ENCODE measurements around the gene STXBP6.
"Not testable (repeated sequence)": the region's sequence is repeated elsewhere in the genome, so short reads cannot be mapped to it uniquely, and the experiment has no call there.

Gene STXBP6

DNA sequence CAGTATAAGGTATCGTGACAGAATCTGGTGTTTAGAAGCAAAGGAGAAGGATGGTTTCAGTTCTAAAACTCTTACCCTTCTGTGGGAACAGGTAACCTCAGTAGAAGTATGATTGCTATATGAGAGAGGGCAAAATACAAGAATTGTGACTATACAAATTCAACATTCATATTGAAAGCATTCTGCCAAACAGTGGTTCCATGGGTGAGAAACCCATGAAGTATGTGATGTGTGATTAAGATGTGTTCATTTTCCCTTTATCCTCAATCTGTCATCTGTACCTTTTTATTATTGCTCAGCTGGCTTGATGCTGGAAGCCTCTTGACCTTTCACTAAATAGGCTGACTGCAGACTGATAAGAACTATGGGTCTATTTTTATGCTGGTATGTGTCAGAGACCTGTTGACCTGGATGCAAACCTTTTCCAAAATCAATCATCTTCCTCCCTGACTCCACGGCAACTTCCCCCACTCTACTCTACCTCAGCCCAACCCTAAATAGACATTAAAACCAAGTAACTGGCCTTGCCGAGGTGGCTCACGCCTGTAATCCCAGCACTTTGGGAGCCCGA, 109.6 kb downstream of the STXBP6 start:
- Histone ChIP-seq H3K27ac (no peak overlapping the region), H3K9ac (no peak overlapping the region), H3K4me3 (no peak overlapping the region), H4K20me1 (no peaks in the 10 kb centered on the region), H3K4me1 (no peaks in the 10 kb centered on the region), H3K27me3 (no peaks in the 10 kb centered on the region), H3K9me3 (replicated peaks in 1 of 11) (no peaks in the 10 kb centered on the region), H3K36me3 (no peaks in the 10 kb centered on the region), H3K4me2 (no peak overlapping the region)
- TF ChIP-seq Cebpa-rat (IDR thresholded peaks at IDR 0.05) = no peak

DNA sequence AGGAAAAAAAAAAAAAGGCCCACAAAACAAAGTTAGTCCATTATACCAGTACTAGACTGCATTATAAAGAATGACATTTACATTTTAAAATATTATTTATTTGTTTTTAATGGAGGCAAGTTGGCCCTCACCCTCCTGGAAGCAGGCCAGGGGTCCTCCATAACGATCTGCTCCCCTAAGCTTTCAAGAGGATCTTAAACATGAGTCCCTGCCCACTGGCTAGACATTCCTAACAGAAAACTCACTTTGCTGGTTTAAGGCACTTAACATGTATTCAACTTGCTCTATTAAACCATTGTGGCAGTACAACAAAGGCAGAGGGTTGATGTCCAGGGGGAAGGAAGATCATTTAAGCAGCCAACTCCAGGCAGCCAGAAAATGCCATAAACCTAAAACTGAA, 111.4 kb downstream of the STXBP6 start:
- no peak overlapping the region for H3K9ac ChIP-seq
- H3K9me3 ChIP-seq (replicated peaks in 1 of 11) = no peaks in the 10 kb centered on the region
- no peaks in the 10 kb centered on the region for H4K20me1 ChIP-seq
- H3K27ac ChIP-seq = no peak overlapping the region
- H3K27me3 ChIP-seq = no peaks in the 10 kb centered on the region
- no peaks in the 10 kb centered on the region for H3K36me3 ChIP-seq
- H3K4me1 ChIP-seq = no peaks in the 10 kb centered on the region
- TF ChIP-seq Cebpa-rat (IDR thresholded peaks at IDR 0.05) = no peak
- H3K4me2 ChIP-seq = no peak overlapping the region
- no peak overlapping the region for H3K4me3 ChIP-seq

DNA sequence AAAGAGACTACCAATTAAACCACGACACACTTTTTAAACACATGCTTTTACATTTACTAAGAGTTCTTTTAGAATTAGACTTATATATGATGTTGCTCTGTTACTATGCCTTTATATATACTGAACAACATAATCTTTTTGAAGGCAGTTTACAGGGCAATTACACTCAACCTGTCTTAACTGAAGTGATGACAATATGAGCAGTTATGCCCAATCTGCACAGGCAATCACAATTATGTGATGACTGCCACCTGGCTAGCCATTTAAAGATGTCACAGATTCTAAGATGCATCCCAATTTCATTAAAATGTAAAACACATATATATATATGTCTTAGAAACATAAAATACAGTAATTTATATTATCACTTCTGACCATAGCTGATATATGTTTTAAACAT, 112.6 kb downstream of the STXBP6 start:
- Histone ChIP-seq H3K27ac (no peak overlapping the region), H3K27me3 (no peaks in the 10 kb centered on the region), H3K9ac (no peak overlapping the region), H3K4me2 (no peak overlapping the region), H4K20me1 (no peaks in the 10 kb centered on the region), H3K4me1 (no peaks in the 10 kb centered on the region), H3K4me3 (no peak overlapping the region), H3K9me3 (replicated peaks in 1 of 11) (no peaks in the 10 kb centered on the region), H3K36me3 (no peaks in the 10 kb centered on the region)
- no peak for TF ChIP-seq Cebpa-rat (IDR thresholded peaks at IDR 0.05)

DNA sequence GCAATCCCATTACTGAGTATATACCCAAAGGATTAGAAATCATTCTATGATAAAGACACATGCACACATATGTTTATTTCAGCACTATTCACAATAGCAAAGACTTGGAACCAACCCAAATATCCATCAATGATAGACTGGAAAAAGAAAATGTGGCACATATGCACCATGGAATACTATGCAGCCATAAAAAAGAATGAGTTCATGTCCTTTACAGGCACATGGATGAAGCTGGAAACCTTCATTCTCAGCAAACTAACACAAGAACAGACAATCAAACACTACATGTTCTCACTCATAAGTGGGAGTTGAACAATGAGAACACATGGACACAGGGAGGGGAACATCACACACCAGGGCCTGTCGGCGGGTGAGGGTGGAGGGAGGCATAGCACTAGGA, 113.2 kb downstream of the STXBP6 start:
- H3K9ac ChIP-seq; H4K20me1 ChIP-seq; H3K27me3 ChIP-seq; H3K27ac ChIP-seq; H3K4me1 ChIP-seq; H3K9me3 ChIP-seq (replicated peaks in 1 of 11); H3K36me3 ChIP-seq; H3K4me3 ChIP-seq; H3K4me2 ChIP-seq: not testable (repeated sequence)

DNA sequence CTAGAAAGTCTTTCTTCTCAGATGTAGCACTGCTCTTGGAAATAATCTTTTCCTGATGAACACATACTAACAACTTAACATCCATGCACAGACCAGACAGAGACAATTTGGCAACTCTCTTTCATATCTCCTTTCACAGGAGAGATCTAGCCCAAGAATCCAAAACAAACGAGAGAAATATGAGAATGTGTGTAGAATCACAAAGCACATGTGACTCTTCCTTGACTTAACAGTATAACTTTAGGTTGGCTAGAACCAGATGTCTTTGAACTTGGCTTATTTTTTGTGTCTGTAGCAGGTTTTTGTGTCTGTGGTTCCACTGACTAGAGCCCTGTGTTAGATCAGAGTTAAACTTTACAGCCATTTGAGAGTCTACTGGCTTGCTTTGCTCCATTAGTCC, 114.2 kb downstream of the STXBP6 start:
- Histone ChIP-seq H3K9me3 (replicated peaks in 1 of 11) (no peaks in the 10 kb centered on the region), H3K27ac (no peak overlapping the region), H3K27me3 (no peaks in the 10 kb centered on the region), H3K4me1 (no peaks in the 10 kb centered on the region), H3K9ac (no peak overlapping the region), H3K4me2 (no peak overlapping the region), H3K4me3 (no peak overlapping the region), H4K20me1 (no peaks in the 10 kb centered on the region), H3K36me3 (no peaks in the 10 kb centered on the region)
- TF ChIP-seq Cebpa-rat (IDR thresholded peaks at IDR 0.05) = no peak

DNA sequence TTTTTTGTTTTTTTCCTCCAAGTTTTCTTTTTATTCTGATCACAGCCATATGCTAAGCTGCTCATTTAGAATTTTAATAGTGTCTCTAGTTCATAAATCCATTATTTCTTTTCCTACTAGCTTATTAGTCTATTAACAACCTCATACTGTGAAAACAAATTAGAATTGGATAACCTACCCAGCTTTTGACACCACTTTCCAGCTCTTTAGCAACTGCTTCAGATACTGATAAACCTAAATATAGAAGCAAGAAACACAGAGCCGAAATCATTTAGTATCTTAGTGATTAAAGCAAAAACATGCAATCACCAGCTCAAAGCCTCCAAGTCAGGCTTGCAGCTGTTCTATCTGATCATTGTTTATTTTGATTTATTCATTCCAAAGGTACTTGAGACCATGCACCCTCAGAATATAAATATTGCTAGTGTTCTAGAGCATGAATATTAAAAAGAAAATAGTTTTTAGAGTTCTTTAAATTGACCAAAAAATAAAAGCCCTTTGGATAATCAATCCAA, 121.5 kb downstream of the STXBP6 start:
- H3K9me3 ChIP-seq (replicated peaks in 1 of 11) = no peaks in the 10 kb centered on the region
- no peak overlapping the region for H3K4me2 ChIP-seq
- H3K27me3 ChIP-seq = no peaks in the 10 kb centered on the region
- no peak overlapping the region for H3K4me3 ChIP-seq
- no peaks in the 10 kb centered on the region for H3K36me3 ChIP-seq
- H4K20me1 ChIP-seq = no peaks in the 10 kb centered on the region
- no peak for TF ChIP-seq Cebpa-rat (IDR thresholded peaks at IDR 0.05)
- no peak overlapping the region for H3K9ac ChIP-seq
- no peaks in the 10 kb centered on the region for H3K4me1 ChIP-seq
- H3K27ac ChIP-seq = no peak overlapping the region

DNA sequence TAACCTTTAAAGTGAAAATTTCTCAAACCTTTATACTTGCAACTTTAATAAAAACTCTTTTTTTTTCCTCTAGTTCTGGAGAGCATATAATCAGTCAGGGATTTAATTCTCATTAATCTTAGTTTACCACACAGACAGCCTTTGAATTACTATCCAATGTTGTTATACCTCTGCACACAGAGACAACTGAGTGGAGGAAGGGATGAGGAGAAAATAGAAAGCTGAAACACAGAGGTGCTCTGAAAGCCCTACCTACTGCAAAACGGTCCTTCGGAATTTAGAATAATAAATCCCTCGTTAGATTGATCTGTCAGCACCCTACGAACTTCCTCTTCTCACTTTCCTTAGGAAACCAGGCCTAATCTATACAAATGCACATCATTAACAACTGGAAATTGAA, 122.1 kb downstream of the STXBP6 start:
- no peak overlapping the region for H3K4me3 ChIP-seq
- no peak overlapping the region for H3K4me2 ChIP-seq
- no peaks in the 10 kb centered on the region for H3K27me3 ChIP-seq
- no peaks in the 10 kb centered on the region for H3K9me3 ChIP-seq (replicated peaks in 1 of 11)
- H3K9ac ChIP-seq = no peak overlapping the region
- no peaks in the 10 kb centered on the region for H3K4me1 ChIP-seq
- TF ChIP-seq Cebpa-rat (IDR thresholded peaks at IDR 0.05) = no peak
- H3K36me3 ChIP-seq = no peaks in the 10 kb centered on the region
- no peaks in the 10 kb centered on the region for H4K20me1 ChIP-seq
- no peak overlapping the region for H3K27ac ChIP-seq

DNA sequence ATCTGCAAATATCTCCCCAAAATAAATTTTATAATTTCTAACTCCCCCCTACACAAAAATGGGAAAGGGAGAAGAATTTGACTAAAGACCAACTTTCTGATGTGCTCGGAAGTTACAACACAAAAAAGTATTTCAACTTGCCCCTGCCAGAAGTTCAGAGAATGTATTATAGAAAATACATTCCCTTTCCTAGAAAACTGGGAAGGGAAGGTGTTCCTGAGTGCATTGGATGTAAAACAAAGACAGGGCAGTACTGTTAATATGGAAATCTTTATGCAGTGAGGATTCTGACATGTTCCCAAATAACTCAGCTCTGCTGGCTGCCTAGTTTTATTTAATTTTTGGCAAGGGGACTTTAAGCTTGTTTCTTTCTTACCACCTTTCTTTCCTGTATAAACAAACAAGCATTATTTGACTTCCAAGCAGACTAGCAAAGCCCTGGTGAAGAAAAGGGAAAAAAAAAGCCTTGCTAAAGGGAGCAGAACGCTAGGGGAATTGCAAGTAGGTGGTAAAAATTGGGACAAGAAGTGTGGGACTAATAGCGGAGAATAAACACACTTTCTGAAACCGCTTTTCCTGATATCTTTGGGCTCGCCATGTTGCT, 124.1 kb downstream of the STXBP6 start:
- Histone ChIP-seq H4K20me1 (no peaks in the 10 kb centered on the region), H3K4me3 (no peak overlapping the region), H3K27me3 (no peaks in the 10 kb centered on the region), H3K4me2 (no peak overlapping the region), H3K9ac (no peak overlapping the region), H3K27ac (no peak overlapping the region), H3K36me3 (no peaks in the 10 kb centered on the region), H3K4me1 (0 out of 20 replicates have a peak, but pooled peaks cover 0 to under 1% (median 0%) of the 10 kb centered on the region in 10 experiments), H3K9me3 (replicated peaks in 1 of 11) (no peaks in the 10 kb centered on the region)
- no peak for TF ChIP-seq Cebpa-rat (IDR thresholded peaks at IDR 0.05)

DNA sequence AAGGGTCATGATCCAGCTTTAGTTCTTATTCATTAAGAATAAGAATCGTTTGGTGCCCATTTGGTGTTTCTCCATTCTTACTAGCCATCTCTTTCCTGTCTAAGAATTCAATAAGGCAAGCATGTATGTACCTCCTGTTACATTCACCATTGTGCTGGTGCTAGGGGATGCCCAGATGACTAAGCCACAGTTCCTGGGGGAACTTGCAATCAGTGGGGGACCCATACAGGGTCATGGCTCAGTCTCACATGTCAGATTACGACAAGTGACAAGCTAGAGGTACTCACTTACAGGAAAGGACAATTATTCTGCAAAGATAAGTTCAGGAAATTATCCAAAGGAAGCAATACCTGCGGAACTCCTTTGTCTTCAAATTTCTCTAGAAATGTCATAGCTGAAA, 125.4 kb downstream of the STXBP6 start:
- H3K27me3 ChIP-seq = no peaks in the 10 kb centered on the region
- no peak overlapping the region for H3K27ac ChIP-seq
- H4K20me1 ChIP-seq = no peaks in the 10 kb centered on the region
- no peak overlapping the region for H3K4me2 ChIP-seq
- no peak overlapping the region for H3K4me3 ChIP-seq
- no peak overlapping the region for H3K9ac ChIP-seq
- H3K36me3 ChIP-seq = no peaks in the 10 kb centered on the region
- H3K4me1 ChIP-seq = peaks cover 0 to 6% (median 0%) of the 10 kb centered on the region in 10 experiments; a peak in 2 of 20 replicates
- no peak for TF ChIP-seq Cebpa-rat (IDR thresholded peaks at IDR 0.05)
- no peaks in the 10 kb centered on the region for H3K9me3 ChIP-seq (replicated peaks in 1 of 11)

DNA sequence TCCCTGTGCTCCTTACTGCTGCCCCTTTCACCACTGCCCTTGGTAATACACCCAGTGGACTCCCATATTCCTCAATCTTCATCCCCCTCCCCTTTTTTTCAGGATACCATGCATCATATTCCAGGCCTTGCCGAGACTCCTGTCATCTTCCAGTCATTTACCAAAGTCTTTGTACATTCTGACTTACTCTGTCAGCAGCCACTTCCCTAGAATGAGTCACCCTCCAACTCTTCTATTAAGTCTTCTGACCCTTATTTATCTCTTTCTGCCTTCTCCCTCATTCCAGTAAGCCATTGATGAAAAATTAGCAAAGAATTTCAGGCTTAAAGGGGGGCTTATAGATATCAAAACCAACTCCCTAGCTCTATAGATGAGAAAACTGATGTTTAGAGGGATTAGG, 128.0 kb downstream of the STXBP6 start:
- H3K27me3 ChIP-seq = no peaks in the 10 kb centered on the region
- H3K4me1 ChIP-seq = peaks cover 0 to 6% (median 0%) of the 10 kb centered on the region in 10 experiments; a peak in 2 of 20 replicates
- no peaks in the 10 kb centered on the region for H4K20me1 ChIP-seq
- TF ChIP-seq Cebpa-rat (IDR thresholded peaks at IDR 0.05) = no peak
- H3K27ac ChIP-seq = no peak overlapping the region
- no peak overlapping the region for H3K4me2 ChIP-seq
- H3K36me3 ChIP-seq = no peaks in the 10 kb centered on the region
- H3K9ac ChIP-seq = no peak overlapping the region
- no peak overlapping the region for H3K4me3 ChIP-seq
- H3K9me3 ChIP-seq (replicated peaks in 1 of 11) = no peaks in the 10 kb centered on the region

Data from BLaER1 treated with 17β-estradiol and CSF1 and Interleukin-3, amounts not matched to agents 10 nM and 100 nM (cell line).